GM21390 (cell line): ENCODE results near the gene CRELD1.
"Not testable (repeated sequence)": the region's sequence is repeated elsewhere in the genome, so short reads cannot be mapped to it uniquely, and the experiment has no call there.

Source experiments
- ATAC-seq: cut with Tn5 transposase; IDR thresholded peaks from one replicate; pipeline ENCODE4 v1.9.1; 2021; ENCODE audit not compliant: unreplicated experiment

The CRELD1 gene, protein sequence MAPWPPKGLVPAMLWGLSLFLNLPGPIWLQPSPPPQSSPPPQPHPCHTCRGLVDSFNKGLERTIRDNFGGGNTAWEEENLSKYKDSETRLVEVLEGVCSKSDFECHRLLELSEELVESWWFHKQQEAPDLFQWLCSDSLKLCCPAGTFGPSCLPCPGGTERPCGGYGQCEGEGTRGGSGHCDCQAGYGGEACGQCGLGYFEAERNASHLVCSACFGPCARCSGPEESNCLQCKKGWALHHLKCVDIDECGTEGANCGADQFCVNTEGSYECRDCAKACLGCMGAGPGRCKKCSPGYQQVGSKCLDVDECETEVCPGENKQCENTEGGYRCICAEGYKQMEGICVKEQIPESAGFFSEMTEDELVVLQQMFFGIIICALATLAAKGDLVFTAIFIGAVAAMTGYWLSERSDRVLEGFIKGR

DNA sequence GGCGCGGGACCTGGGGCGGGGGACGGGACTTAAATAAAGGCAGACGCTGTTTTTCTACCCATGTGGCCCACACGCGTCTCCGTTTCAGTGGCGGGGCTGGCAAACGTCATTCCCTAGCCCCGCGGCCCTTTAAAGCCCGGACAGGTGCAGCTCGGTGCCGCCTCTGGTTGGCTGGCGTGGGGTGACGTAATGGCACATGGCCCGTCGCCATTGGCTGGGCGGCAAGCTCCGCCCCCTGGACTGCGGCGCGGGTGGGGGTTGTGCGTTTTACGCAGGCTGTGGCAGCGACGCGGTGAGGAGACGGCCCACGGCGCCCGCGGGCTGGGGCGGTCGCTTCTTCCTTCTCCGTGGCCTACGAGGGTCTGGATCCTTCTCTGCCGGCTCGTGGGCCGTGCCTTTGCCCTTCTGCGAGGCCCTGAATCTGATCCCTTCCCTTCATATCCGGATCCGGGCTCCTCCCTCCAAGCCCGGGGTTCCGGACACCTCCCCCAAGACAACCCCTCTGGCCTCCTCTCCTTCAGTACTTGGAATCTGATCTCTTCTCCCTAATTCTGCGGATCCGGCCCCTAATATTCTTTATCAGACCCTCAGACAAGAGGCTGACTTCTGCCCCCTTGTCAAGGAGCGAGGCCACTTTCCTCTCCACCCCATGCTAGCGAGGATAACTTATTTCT, at the start of gene CRELD1:
CRELD1 (plus strand) TSS at position 274 of the 674 bp plus-strand sequence. CDS start 605 bp downstream, outside the sequence.
- peak; percentile 85 for ATAC-seq

DNA sequence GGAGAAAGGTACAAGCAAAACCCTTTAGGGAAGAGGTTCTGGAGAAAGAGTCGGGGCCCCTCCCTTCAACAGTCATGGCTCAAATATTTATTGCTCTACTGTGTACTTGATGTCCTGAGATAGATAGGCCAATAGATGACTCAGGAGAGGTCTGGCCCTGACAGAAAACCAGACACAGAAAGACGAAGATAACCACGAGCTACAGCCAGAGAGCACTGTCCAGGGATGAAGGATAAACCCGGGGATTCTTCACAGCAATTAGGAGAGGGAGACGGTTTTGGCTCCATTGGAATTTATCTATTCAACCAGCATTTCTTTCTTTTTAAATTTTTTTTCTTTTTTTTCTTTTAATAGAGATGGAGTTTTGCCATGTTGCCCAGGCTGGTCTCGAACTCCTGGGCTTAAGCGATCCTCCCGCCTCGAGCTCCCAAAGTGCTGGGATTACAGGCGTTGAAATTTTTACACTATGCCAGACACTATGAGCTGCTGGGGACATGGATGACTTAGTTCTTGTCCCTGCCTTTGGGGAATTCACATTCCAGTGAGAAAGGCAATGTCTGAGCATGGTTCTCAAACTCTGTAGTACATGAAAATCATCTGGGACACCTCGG, 49.0 kb upstream of the CRELD1 start:
- no peak for ATAC-seq

DNA sequence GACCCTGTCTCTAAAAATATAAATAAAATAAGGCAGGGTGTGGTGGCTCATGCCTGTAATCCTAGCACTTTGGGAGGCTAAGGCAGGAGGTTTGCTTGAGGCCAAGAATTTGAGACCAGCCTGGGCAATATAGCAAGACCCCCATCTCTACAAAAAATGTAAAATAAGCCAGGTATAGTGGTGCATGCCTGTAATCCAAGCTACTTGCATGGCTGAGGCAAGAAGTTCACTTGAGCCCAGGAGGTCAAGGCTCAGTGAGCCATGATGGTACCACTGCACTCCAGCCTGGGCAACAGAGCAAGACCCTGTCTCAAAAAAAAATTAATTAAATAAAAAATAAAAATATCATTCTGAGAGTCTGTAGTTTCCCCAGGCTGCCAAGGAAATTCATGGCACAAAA, 47.3 kb upstream of the CRELD1 start:
- ATAC-seq, result no peak

DNA sequence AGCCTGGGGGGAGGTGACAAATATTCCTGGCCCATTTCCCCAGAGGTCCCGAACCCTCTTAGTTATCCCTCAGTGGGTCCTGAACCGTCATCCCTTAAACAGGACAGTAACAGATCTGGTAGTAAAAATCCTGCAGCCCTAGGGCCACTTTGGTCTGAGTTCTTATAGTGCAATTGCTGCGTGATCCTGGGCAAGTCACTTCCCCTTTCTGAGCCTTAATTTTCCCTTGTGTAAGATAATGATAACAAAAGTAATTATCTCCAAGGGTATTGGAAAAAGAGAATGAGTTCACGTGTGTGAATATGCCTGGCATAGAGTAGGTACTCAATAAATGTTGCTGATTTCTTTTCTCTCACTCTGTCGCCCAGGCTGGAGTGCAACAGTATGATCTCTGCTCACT, 46.2 kb upstream of the CRELD1 start:
- ATAC-seq, result no peak

DNA sequence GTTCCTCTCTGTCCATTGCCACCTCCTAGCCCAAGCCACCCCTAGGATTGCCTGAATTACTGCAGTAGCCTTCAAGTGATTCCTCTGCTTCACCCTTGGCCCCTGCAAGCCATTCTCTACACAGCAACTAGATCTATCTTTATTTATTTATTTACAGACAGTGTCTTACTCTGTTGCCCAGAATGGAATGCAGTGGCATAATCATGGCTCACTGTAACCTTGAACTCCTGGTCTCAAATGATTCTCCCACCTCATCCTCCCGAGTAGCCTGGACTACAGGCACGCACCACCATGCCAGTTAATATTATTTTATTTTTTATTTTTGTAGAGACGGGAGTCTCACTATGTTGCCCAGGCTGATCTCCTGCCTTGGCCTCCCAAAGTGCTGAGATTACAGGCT, 45.1 kb upstream of the CRELD1 start:
- ATAC-seq, result no peak

DNA sequence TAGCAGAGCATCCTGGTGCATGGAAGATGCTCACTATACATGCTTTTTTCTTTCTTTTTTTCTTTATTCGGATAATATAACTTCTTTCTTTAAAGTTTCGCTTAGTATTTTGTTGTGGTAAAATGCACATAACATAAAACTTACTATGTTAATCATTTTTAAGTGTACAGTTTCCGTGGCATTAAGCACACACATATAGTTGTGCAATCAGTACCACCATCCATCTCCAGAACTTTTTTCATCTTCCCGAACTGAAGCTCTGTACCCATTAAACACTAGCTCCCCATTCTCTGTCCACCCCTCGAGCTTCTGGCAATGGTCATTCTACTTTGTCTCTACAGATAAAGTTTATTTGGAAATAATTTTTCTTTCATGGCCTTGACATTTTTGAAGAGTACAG, 44.2 kb upstream of the CRELD1 start:
- ATAC-seq, result no peak

DNA sequence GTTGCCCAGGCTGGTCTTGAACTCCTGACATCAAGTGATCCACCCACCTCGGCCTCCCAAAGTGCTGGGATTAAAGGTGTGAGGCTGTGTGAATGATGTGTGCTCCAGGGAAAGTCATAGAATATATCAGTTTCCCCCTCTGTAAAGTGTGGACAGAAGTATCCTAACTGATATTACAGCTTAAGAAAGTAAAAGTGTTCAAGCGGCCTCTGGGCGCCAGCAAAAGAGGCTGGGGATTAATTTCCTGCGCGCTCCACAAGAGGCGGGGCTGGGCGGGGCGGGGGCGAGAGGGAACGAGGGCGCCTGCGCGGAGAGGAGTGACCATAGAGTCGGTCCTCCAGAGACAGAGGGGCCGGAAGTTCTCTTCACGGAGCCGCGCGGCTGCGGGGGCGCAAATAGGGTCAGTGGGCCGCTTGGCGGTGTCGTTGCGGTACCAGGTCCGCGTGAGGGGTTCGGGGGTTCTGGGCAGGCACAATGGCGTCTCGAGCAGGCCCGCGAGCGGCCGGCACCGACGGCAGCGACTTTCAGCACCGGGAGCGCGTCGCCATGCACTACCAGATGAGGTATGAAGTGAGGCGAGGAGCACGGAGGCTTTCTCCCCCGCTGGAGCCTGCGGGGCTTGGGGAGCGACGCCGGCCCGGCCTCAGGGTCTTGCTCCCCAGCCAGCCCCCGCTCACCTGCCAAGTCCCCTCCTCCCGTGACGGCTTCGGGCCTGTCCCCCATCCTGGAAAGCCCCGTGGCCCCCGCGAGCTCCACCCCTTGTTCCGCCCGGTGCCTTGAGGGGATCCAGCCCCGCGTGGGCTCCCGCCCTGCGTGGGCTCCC, 43.2 kb upstream of the CRELD1 start, which contains the start of gene JAGN1:
JAGN1 (plus strand) TSS at position 362 of the 823 bp plus-strand sequence; CDS start at position 475, 113 bp downstream.
- ATAC-seq, result peak; percentile 83

DNA sequence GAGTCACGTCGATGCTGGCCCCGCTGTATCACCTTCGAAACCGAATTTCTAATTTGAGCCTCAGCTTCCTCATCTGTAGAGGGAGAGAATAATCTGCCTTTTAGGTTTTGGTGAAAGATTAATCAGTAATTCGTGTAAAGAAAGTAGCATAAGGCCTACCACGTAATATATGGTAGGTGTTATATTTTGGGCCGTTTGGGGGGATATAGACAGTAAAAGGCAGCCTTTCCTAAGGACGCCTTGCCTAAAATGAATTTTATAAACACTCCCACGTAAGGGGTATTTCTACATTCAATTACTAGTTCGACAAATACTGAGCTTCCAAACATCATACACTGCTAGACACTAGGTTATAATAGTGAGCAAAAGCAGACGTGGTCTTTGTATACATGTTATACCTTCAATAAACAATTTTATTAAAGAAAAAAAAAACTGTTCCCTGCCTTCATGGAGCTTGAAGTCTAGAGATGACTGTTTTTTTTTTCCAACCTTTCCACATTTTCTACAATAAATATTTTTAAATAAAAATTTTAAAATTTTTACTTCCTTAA, 42.5 kb upstream of the CRELD1 start:
- no peak for ATAC-seq

DNA sequence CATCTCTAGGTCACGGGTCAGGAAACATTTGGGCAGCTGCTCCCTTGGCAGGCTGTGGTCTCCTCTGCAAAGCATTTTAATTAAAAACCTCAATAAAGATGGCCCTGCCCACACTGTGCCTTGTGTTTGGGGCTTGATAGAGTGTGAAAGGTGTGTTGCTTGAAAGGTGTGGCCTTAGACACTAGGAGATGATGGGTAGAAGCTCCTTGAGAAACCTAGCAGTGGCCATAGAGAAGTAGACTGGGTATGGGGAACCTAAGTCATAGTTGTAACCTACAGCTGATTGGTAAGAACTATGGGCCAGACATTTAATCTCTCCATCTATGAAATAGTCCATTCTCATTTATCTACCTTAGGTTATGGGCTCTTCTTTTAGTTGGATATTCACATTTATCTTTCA, 39.9 kb upstream of the CRELD1 start:
- no peak for ATAC-seq

DNA sequence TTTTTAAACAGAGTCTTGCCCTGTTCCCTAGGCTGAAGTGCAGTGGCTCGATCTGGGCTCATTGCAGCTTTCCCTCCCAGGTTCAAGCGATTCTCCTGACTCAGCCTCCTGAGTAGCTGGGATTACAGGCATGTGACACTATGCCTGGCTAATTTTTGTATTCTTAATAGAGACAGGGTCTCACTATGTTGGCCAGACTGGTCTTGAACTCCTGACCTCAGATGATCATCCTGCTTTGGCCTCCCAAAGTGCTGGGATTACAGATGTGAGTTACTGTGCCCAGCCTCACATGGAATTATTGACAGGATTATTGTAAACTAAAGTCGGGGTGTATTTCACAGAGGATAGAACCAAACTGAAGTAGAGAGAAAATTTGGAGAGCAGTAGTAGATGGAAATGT, 37.9 kb upstream of the CRELD1 start:
- not testable (repeated sequence) for ATAC-seq

DNA sequence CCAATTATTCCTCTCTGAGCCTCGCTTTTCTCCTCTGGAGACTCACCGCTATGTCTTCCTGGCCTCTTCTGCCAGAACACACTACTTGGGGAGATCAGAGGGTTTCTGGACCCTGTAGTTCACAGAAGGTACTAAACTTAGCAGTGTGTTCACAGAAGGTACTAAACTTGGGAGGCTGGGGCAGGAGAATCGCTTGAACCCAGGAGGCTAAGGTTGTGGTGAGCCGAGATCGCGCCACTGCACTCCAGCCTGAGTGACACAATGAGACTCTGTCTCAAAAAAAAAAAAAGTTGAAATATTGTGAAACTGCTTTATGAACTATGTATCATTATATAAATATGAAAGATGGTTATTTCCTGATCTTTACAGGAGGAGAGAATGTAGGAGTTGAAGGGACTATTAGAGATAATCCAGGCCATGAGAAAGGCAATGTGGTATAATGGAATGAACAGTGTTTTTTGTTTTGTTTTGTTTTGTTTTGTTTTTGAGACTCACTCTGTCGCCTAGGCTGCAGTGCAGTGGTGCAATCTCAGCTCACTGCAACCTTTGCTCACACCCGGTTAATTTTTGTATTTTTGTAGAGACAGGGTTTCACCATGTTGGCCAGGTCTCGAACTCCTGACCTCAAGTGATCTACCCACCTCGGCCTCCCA, 36.8 kb upstream of the CRELD1 start:
- not testable (repeated sequence) for ATAC-seq

DNA sequence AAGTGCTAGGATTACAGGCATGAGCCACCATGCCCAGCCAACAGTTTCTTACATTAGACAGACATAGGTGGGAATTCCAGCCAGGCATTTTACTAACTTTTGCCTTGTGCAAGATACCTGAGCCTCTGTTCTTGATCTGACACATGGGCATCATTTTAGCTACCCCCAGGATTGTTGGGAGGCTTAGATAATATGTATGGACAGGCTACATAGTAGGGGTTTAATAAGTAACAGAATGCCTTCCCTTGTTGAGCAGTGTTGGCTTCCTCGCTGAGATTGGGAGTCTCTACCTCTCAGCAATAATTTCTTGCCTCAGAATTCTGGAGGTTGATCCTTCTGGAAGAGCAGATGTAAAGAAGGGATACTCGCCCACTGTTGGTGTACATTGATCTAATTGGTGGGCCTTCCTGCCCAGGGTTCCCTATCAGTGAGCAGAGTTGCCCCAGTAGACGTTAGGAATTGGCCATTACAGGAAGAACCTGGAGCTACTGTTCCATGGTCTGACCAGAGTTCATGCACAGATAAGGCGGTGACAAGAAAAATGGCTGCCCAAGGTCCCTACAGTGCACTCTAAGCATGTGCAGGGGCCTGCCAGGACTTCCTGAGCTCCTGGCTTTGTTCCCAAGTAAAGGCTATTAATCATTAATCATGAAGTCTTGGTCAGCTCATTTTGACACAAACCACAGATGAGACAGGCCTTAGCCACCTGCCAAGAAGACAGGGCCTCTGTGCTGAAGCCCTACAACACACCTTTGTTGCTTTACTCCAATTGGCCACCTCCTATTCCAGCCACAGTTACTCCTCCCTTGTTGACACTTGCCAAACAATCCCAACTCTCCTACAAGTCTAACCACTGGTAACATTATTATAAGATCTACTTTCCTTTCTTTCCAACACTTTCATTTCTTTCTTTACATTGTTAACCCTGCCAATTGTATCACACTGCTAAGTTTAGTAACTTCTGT, 35.9 kb upstream of the CRELD1 start:
- ATAC-seq, result no peak

DNA sequence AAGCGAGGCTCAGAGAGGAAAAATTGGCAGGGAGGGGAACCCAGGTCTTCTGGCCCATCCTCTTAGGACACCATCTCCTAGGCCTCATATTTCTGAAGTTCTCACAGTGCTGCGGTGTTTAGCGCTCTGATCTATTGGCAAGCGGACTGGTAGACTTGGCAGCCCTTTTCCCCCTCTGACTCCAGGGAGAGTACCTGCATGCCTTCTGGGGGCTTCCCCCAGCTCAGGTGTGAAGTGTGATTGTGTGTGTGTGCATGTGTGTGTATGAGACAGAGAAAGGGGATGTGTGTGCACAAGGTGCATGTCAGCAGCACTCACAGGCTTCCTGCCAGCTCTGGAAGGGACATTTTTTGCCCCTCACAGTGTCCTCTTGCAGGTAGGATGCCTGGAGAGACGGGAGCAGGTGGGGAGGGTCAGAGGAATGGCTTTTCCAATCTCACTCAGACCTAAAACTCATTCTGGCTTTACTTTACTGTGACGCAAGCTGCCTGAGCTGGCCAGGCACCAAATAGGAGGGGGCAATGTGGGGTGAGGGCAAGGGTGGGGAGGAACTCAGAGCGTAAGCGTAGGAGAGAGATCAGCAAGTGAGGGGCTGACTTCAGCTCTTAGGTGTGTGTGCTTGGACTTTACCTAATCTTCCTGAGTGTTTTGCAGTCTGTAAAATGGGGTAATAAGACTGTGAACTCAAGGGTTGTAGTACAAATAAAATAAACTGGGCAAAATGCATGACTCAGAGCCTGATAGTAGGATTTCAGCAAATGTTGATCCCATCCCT, 35.0 kb upstream of the CRELD1 start:
- ATAC-seq, result no peak

DNA sequence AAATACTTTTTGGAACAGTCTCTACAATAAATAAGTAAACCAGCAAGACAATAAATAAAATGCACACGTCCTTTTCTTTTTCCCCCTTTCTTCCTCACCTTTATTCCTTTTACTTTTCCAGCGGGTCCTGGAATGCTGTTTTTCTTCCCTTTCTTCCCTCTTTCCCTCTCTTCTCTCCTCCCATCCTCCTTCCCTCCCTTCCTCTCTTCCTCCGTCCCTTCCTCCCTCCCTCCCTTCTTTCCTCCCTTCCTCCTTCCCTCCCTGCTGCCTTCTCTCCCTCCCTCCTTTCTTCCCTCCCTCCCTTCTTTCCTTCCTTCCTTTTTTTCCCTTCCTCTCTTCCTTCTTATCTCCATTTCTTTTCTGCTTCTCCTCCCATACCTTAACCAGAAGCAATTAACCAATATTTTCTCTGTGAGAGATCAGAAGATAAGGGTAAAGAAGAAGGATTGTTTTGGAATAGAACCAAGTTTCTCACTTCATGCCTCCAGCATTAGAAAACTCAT, 34.3 kb upstream of the CRELD1 start:
- no peak for ATAC-seq

DNA sequence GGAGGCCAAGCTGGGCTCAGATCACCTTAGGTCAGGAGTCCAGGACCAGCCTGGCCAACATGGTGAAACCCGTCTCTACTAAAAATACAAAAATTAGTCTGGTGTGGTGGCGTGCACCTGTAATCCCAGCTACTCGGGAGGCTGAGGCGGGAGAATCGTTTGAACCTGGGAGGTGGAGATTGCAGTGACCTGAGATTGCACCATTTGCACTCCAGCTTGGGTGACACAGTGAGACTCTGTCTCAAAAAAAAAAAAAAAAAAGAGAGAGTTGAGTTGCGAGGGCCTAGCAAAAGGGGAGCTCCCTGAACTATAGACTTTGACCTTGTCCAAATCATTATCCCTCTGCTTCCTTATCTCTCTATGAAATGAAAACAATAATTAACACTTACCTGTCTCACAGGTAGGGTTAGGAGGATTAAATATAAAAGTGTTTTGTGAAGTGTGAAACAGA, 32.6 kb upstream of the CRELD1 start:
- ATAC-seq, result not testable (repeated sequence)

DNA sequence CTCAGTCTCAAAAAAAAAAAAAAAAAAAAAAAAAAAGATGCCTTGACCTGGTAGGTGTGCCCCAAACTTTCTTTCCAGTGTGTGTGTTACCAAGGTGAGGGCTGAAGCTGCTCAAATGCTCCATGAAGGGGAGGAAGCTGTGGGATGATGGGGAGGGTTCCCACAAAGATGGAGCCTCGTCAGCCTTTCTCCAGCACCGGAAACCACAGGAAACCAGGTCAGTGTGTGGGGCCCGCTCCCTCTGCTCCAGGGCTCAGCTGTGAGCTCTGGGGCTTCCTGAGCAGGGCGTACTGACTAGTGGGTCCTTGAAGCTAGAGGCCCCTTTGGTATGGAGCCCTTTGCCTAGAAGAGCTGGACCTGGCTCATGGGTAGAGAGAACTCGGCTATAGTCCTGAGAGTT, 31.7 kb upstream of the CRELD1 start:
- ATAC-seq, result no peak

DNA sequence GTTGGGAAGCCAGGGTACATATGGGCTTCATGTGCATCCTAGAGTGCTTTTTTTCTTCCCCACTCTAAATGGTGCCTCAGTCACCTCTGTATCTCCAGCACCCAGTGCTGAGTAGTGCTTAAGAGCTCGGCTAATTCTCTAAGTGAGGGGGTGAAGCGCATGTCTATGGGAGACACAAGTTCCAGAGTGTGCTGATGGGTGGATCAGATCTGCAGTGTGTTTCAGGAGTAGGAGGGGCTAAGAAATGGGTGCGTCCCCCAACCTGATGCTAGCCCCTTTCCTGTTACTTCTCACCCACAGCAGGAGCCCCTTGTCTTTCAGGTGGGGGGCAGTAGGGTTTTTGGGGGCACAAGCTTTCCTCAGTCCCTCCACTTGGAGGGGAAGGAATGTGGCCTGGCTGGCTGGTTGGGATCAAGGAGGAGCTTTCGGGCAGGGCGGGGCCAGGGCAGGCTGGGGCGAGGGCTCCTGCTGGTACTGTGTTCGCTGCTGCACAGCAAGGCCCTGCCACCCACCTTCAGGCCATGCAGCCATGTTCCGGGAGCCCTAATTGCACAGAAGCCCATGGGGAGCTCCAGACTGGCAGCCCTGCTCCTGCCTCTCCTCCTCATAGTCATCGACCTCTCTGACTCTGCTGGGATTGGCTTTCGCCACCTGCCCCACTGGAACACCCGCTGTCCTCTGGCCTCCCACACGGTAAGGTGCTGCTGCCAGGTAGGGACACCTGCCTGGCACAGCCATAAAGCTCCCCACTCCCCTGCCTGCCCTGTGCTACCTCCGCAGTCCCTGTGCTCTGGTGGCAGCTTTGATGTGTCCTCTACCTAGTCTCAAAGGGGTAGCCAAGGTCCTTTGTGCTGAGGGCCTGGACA, 31.0 kb upstream of the CRELD1 start, which contains the start of gene IL17RE:
IL17RE (plus strand) TSS at position 477 of the 866 bp plus-strand sequence; CDS start at position 562, 85 bp downstream.
- ATAC-seq, result no peak
